ENCODE measurements around the gene STEAP3.
A peak's percentile ranks its signal among the peaks of the same experiment; 100 is the strongest.
"Not testable (repeated sequence)": the region's sequence is repeated elsewhere in the genome, so short reads cannot be mapped to it uniquely, and the experiment has no call there.

STEAP3 gene

DNA sequence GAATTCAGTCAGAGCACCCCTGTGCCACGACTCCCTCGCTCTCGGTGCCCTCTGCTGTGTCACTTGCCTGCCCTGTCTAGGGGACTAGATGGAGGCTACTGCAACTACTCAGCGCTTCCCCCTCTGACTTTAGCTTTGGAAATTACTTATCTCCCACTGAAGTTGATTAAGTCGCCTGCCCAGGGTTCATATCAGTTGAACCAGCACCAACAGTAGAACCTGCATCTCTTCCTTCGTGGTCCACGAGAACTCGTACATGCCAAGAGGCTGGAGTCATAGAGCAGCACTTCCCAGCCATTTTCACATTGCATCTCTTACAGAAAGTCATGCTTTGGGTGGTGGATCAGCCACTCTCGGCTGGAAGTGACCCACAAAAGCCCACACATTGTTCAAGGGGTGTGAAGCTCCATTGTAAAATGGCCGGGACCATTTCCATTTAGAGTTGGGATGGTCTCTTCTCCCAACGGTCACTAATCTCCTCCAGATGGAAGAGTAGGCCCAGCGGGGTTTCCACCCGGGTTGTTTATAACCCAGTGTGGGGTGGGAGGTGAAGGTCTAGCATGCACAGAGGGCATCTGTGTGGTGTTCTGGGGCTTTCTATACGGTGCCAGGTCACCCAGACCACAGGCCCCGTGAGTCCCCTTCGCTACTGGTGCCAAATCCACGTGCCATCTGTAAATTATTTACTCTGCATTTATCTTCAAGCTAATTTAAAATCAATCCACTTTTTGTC, 38.0 kb downstream of the STEAP3 start:
- H3K4me1 ChIP-seq = no peaks in the 10 kb centered on the region
- H3K27me3 ChIP-seq (ENCODE audit: low read depth) = no peaks in the 10 kb centered on the region
- peaks cover 3% of the 10 kb centered on the region; the same call in 1 of the 2 replicates for H3K36me3 ChIP-seq (replicated peaks)
- H3K9me3 ChIP-seq = no peaks in the 10 kb centered on the region
- in situ Hi-C loops (cut with MboI; ENCODE audit: low sequenced_read_pairs) = no loop called here
- no peak overlapping the region for H3K4me3 ChIP-seq
- DNase-seq (ENCODE audit: low spot score in 2 of 2) = no peak

DNA sequence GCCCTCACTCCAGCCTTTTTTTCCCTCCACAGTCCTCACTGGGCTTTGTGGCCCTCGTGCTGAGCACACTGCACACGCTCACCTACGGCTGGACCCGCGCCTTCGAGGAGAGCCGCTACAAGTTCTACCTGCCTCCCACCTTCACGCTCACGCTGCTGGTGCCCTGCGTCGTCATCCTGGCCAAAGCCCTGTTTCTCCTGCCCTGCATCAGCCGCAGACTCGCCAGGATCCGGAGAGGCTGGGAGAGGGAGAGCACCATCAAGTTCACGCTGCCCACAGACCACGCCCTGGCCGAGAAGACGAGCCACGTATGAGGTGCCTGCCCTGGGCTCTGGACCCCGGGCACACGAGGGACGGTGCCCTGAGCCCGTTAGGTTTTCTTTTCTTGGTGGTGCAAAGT, 39.4 kb downstream of the STEAP3 start:
- Histone ChIP-seq H3K4me3 (no peak overlapping the region), H3K36me3 (replicated peaks) (no peaks in the 10 kb centered on the region), H3K9me3 (no peaks in the 10 kb centered on the region), H3K27me3 (ENCODE audit: low read depth) (no peaks in the 10 kb centered on the region), H3K4me1 (no peaks in the 10 kb centered on the region)
- no peak for DNase-seq (ENCODE audit: low spot score in 2 of 2)
- in situ Hi-C loops (cut with MboI; ENCODE audit: low sequenced_read_pairs) = no loop called here

DNA sequence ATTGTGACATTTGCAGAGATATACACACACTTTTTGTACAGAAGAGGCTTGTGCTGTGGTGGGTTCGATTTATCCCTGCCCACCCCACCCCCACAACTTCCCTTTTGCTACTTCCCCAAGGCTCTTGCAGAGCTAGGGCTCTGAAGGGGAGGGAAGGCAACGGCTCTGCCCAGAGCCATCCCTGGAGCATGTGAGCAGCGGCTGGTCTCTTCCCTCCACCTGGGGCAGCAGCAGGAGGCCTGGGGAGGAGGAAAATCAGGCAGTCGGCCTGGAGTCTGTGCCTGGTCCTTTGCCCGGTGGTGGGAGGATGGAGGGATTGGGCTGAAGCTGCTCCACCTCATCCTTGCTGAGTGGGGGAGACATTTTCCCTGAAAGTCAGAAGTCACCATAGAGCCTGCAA, 40.0 kb downstream of the STEAP3 start:
- no peak overlapping the region for H3K4me3 ChIP-seq
- H3K4me1 ChIP-seq = no peaks in the 10 kb centered on the region
- no peaks in the 10 kb centered on the region for H3K36me3 ChIP-seq (replicated peaks)
- no peak for DNase-seq (ENCODE audit: low spot score in 2 of 2)
- in situ Hi-C loops (cut with MboI; ENCODE audit: low sequenced_read_pairs) = no loop called here
- no peaks in the 10 kb centered on the region for H3K27me3 ChIP-seq (ENCODE audit: low read depth)
- no peaks in the 10 kb centered on the region for H3K9me3 ChIP-seq

DNA sequence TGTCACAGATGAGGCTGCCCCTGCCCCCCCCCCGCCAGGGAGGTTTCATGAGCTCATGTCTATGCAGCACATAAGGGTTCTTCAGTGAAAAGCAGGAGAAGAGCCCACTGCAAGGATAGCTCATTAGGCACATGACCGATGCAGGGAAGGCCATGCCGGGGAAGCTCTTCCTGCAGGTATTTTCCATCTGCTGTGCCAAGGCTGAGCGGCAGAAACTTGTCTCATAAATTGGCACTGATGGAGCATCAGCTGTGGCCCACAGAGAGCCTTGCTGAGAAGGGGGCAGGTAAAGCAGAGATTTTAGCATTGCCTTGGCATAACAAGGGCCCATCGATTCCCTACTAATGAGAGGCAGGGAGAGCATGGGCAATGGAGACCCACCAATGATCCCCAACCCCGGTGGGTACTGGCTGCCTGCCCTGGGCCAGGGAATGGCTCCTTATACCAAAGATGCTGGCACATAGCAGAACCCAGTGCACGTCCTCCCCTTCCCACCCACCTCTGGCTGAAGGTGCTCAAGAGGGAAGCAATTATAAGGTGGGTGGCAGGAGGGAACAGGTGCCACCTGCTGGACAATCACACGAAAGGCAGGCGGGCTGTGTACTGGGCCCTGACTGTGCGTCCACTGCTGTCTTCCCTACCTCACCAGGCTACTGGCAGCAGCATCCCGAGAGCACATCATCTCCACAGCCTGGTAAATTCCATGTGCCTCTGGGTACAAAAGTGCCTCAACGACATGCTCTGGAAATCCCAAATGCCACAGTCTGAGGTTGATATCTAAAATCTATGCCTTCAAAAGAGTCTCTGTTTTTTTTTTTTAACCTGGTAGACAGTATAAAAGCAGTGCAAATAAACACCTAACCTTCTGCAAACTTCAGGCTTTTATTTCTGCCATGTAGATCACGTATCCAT, 41.4 kb downstream of the STEAP3 start:
- H3K4me3 ChIP-seq = no peak overlapping the region
- no peaks in the 10 kb centered on the region for H3K27me3 ChIP-seq (ENCODE audit: low read depth)
- DNase-seq (ENCODE audit: low spot score in 2 of 2) = peak; percentile 61 to 66
- H3K4me1 ChIP-seq = no peaks in the 10 kb centered on the region
- H3K9me3 ChIP-seq = no peaks in the 10 kb centered on the region
- H3K36me3 ChIP-seq (replicated peaks) = no peaks in the 10 kb centered on the region
- in situ Hi-C loops (cut with MboI; ENCODE audit: low sequenced_read_pairs) = no loop called here

DNA sequence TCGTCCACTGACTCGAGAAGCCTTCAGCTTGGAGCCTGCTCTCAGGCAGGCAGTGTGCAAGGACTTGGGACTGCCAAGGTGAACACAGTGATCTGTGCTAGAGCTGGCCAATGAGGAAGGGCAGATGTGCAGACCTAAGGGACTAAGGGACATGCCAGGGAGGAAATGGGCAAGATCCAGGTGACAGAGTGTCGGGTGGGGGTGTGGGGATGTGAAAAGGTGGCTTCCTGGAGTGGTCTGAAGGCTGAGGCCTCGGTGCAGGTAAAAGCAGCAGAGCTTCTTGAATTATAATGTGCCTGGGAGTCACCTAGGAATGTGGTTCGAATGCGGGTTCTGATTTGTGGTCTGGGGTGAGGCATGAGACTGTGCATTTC, 42.0 kb downstream of the STEAP3 start:
- Histone ChIP-seq H3K27me3 (ENCODE audit: low read depth) (no peaks in the 10 kb centered on the region), H3K4me3 (no peak overlapping the region), H3K36me3 (replicated peaks) (no peaks in the 10 kb centered on the region), H3K4me1 (no peaks in the 10 kb centered on the region), H3K9me3 (no peaks in the 10 kb centered on the region)
- in situ Hi-C loops (cut with MboI; ENCODE audit: low sequenced_read_pairs) = no loop called here
- DNase-seq (ENCODE audit: low spot score in 2 of 2) = no peak

DNA sequence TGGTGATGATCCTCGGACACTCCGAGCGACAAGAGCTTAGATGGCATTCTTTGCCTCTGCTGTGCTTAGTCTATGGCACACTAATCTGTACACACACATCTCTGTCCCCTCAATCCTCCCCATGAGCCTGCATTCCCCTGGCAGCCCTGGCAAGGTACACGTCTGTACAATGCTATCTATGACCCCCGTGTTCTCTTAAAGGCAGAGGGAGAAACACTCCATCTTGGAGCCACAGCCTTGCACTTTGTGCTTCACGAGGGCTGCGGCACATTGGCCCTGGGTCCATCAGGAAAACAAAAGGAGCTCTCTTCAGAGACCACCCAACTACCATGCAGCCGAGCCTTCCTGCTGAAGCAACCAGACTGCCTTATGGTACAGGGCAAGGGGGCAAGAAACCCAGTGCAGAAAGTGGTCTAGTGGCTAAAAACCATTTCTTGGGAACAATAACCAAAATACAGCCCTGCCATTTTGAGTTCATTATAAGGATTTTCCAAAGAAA, 42.5 kb downstream of the STEAP3 start:
- no peaks in the 10 kb centered on the region for H3K4me1 ChIP-seq
- no peaks in the 10 kb centered on the region for H3K9me3 ChIP-seq
- no peaks in the 10 kb centered on the region for H3K36me3 ChIP-seq (replicated peaks)
- in situ Hi-C loops (cut with MboI; ENCODE audit: low sequenced_read_pairs) = no loop called here
- H3K27me3 ChIP-seq (ENCODE audit: low read depth) = no peaks in the 10 kb centered on the region
- no peak for DNase-seq (ENCODE audit: low spot score in 2 of 2)
- no peak overlapping the region for H3K4me3 ChIP-seq

DNA sequence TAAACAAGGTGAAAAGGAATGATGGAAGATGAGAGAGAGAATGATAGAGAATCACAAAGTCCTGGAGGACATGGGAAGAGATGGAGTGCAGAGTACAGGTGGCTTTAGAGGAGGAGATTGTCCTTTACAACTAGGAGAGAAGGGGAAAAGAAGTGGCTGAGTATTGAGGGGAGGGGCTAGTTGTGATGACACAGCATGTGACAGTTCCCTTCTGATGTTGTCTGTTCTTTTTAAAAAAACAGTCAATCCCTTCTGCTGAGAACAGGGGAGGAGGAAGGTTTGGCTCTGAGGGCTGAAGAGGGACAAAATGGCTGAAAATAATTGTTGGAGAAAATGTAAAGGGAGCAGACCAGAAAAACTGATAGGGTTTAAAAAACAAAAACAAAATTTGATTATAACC, 44.0 kb downstream of the STEAP3 start:
- H3K9me3 ChIP-seq = no peaks in the 10 kb centered on the region
- in situ Hi-C loops (cut with MboI; ENCODE audit: low sequenced_read_pairs) = no loop called here
- no peaks in the 10 kb centered on the region for H3K4me1 ChIP-seq
- no peak overlapping the region for H3K4me3 ChIP-seq
- DNase-seq (ENCODE audit: low spot score in 2 of 2) = no peak
- no peaks in the 10 kb centered on the region for H3K27me3 ChIP-seq (ENCODE audit: low read depth)
- no peaks in the 10 kb centered on the region for H3K36me3 ChIP-seq (replicated peaks)

DNA sequence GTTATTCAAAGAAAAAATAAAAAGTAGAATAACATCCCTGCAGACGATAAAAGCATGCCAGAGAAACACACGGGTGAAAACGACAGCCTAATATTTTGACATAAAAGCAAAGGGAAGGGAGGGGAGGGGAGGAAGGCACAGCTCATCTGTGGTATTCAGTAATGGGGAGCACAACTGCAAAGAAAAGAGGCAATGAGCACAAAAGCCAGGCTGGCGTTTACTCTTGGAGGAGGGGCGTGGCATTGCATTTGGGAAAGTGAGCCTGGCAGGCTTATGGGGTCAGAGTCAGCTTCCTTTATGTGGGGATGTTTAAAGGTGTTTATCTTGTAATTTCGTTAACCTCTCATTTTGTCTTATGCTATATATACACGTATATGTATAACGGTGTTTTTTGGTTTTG, 53.2 kb downstream of the STEAP3 start:
- in situ Hi-C loops (cut with MboI; ENCODE audit: low sequenced_read_pairs) = no loop called here
- DNase-seq (ENCODE audit: low spot score in 2 of 2) = peak in 1 of 2 experiments; percentile 20
- no peak overlapping the region for H3K4me3 ChIP-seq

DNA sequence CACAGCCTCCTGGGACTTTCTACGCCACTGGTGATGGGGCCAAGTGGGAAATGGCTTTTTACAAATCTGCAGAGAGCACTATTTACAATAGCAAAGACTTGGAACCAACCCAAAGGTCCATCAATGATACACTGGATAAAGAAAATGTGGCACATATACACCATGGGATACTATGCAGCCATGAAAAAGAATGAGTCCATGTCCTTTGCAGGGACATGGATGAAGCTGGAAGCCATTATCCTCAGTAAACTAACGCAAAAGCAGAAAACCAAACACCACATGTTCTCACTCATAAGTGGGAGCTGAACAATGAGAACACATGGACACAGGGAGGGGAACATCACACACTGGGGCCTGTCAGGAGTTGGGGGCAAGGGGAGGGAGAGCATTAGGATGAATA, 54.8 kb downstream of the STEAP3 start:
- H3K27me3 ChIP-seq (ENCODE audit: low read depth); in situ Hi-C loops (cut with MboI; ENCODE audit: low sequenced_read_pairs); H3K4me1 ChIP-seq; H3K9me3 ChIP-seq; H3K4me3 ChIP-seq; DNase-seq (ENCODE audit: low spot score in 2 of 2); H3K36me3 ChIP-seq (replicated peaks): not testable (repeated sequence)

More for the DNA sequence above, 53.2 kb downstream of the STEAP3 start:
- no peaks in the 10 kb centered on the region for H3K9me3 ChIP-seq
- H3K27me3 ChIP-seq (ENCODE audit: low read depth) = no peaks in the 10 kb centered on the region
- H3K36me3 ChIP-seq (replicated peaks) = no peaks in the 10 kb centered on the region
- no peaks in the 10 kb centered on the region; the same call in 1 of the 2 replicates for H3K4me1 ChIP-seq

DNA sequence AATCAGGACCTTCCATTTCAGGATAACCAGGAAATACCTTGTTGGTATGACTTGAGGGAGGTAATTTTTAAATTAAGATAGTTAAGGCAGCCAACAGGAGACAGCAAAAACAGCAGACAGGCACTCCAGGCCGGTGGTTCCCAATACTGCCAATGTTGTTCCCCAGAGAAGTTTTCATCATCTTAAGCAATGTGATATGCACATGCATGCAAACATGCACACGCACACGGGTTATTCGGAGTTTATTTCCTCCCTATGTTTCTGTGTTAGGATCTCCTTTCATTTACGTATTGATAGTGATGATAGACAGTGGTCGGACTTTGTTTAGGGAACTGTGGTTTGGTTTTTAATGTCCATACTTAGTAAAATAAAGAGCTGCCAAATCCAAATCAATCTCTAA, 55.3 kb downstream of the STEAP3 start:
- Histone ChIP-seq H3K36me3 (replicated peaks) (no peaks in the 10 kb centered on the region), H3K4me3 (no peak overlapping the region), H3K4me1 (no peaks in the 10 kb centered on the region; the same call in 1 of the 2 replicates), H3K9me3 (no peaks in the 10 kb centered on the region), H3K27me3 (ENCODE audit: low read depth) (no peaks in the 10 kb centered on the region)
- in situ Hi-C loops (cut with MboI; ENCODE audit: low sequenced_read_pairs) = no loop called here
- DNase-seq (ENCODE audit: low spot score in 2 of 2) = no peak

DNA sequence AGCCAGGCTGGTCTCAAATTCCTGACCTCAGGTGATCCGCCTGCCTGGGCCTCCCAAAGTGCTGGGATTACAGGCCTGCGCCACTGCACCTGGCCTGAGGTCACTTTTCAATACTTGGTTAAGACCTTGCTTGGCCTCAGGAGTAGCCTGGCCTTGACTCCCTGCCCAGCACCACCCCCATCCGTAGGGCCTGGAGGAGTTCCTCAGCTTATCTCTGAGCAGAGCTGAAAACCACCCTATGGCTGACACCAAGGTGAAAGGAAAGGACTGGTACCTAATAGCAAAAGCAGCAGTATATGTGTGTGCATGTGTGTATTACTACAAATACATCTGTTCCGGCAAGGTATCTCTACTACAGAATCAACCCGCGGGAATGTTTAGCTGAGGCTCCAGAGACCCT, 56.0 kb downstream of the STEAP3 start:
- H3K9me3 ChIP-seq = no peaks in the 10 kb centered on the region
- in situ Hi-C loops (cut with MboI; ENCODE audit: low sequenced_read_pairs) = no loop called here
- no peak overlapping the region for H3K4me3 ChIP-seq
- H3K27me3 ChIP-seq (ENCODE audit: low read depth) = no peaks in the 10 kb centered on the region
- H3K36me3 ChIP-seq (replicated peaks) = no peaks in the 10 kb centered on the region
- DNase-seq (ENCODE audit: low spot score in 2 of 2) = no peak
- H3K4me1 ChIP-seq = no peaks in the 10 kb centered on the region; the same call in 1 of the 2 replicates

DNA sequence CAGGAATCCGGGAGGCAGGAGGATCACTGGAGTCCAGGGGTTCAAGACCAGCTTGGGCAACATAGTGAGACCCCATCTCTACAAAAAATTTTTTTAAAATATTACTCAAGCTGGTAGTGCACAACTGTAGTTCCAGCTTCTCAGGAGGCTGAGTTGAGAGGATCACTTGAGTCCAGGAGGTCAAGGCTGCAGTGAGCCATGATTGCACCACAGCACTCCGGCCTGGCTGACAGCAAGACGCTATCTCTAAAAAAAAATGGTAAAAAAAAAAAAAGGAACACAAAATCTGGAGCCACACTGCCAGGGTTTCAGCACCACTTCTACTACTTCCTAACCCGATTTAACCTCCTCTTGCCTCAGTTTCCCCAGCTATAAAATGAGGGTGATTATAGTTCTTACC, 57.0 kb downstream of the STEAP3 start:
- no peaks in the 10 kb centered on the region; the same call in 1 of the 2 replicates for H3K4me1 ChIP-seq
- in situ Hi-C loops (cut with MboI; ENCODE audit: low sequenced_read_pairs) = no loop called here

DNA sequence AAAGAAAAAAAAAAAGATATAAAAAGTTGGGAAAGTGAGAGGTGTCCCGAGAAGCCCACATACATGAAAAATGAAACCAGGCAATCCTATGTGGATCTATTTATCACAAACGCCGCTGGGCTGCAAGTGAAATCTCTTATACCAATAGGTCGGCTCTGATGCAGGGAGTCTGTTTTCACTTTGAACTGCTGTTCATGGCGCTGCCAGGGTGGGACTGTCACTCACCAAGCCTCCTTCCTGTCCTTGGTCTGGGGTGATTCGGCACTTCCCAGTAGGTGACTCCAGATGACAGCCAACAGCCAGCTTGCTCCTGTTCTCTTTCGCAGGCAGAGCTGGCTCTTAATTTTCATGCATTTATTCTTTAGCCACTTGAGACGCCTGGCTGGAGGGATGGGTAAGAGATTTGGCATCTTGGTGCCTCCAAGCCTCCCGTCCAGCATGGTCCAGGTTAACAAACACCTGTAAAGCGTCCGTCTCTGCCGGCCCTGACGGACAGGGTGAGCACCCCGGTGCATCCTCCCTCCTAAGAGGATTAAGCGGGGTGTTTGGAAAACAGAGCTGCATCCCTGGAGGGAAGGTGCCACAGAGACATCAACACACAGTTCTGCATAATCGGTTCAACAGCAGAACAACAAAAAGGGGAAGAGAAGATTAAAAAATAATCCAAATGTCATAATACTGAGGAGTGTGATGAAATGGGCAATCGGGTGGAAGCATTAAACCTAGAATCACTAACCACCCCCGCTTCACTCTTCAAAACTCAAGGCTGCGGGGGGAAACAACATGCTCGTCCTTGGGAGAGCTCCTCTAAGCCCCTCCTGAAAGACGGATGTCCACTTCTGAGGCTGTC, 58.7 kb downstream of the STEAP3 start:
- no peaks in the 10 kb centered on the region for H3K27me3 ChIP-seq (ENCODE audit: low read depth)
- H3K36me3 ChIP-seq (replicated peaks) = no peaks in the 10 kb centered on the region
- no peak for DNase-seq (ENCODE audit: low spot score in 2 of 2)
- no peak overlapping the region for H3K4me3 ChIP-seq
- no peaks in the 10 kb centered on the region; the same call in 1 of the 2 replicates for H3K4me1 ChIP-seq
- in situ Hi-C loops (cut with MboI; ENCODE audit: low sequenced_read_pairs) = no loop called here
- H3K9me3 ChIP-seq = no peaks in the 10 kb centered on the region

More for the DNA sequence above, 57.0 kb downstream of the STEAP3 start:
- H3K4me3 ChIP-seq = no peak overlapping the region
- DNase-seq (ENCODE audit: low spot score in 2 of 2) = no peak
- no peaks in the 10 kb centered on the region for H3K9me3 ChIP-seq
- no peaks in the 10 kb centered on the region for H3K36me3 ChIP-seq (replicated peaks)
- no peaks in the 10 kb centered on the region for H3K27me3 ChIP-seq (ENCODE audit: low read depth)

Measured in HAP-1 (cell line).